Activated CD8-positive, alpha-beta memory T cell treated with anti-CD3 and anti-CD28 coated beads for 36 hours (primary cell): ENCODE results near the gene SLC13A2. TPM values are rescaled to one million over a fixed set of nuclear protein-coding genes. Genes with fewer than 3 reads are reported as not detected.
"Not testable (repeated sequence)": the region's sequence is repeated elsewhere in the genome, so short reads cannot be mapped to it uniquely, and the experiment has no call there.

Source experiments
- CTCF ChIA-PET: fragments of 350-600 bp; sonication (Branson Sonifier 250); formaldehyde crosslinking; loops from one replicate; lab custom pipeline; 2021; ENCODE audit warnings: antibody characterized with exemption; lab: Charles Lee
- POLR2A ChIA-PET: fragments of 350-600 bp; sonication (Branson Sonifier 250); formaldehyde crosslinking; loops from one replicate; lab custom pipeline; 2021; ENCODE audit warnings: antibody characterized with exemption; lab: Charles Lee
- total RNA-seq, 2 experiments: library from RNA; stranded (reverse); gene quantifications; one replicate each; pipeline ENCODE4 v1.2.3, GENCODE V29; 2021

The SLC13A2 gene
- total RNA-seq, 2 experiments from 2014 or later, result not detected

GRCh38 chr17:28505986-28506665 lies 32.7 kb downstream of the SLC13A2 start, which contains the start of gene FOXN1:
FOXN1 (plus strand) TSS chr17:28506348; CDS start chr17:28523970, 17,622 bp downstream.
- POLR2A ChIA-PET, result no interaction called here

GRCh38 chr17:28506763-28507487 lies 33.5 kb downstream of the SLC13A2 start:
- CTCF ChIA-PET, result interaction anchor here (0.7 kb wide), 1 partner anchor 46 kb away, joined by 3 read pairs; no protein-coding TSS in a partner anchor
- POLR2A ChIA-PET, result no interaction called here

More at GRCh38 chr17:28505986-28506665, 32.7 kb downstream of the SLC13A2 start, which contains the start of gene FOXN1:
- CTCF ChIA-PET, result interaction anchor here (0.7 kb wide), 1 partner anchor 47 kb away, joined by 3 read pairs; no protein-coding TSS in a partner anchor

- ChIA-PET CTCF (no interaction called here), POLR2A (no interaction called here)
These were observed 34.2 kb downstream of the SLC13A2 start for GRCh38 chr17:28507567-28508203.

GRCh38 chr17:28508211-28508724 lies 34.8 kb downstream of the SLC13A2 start:
- CTCF ChIA-PET, result no interaction called here
- POLR2A ChIA-PET, result no interaction called here

GRCh38 chr17:28509789-28510188 lies 36.3 kb downstream of the SLC13A2 start:
- CTCF ChIA-PET, result interaction anchor here (0.5 kb wide), 1 partner anchor 125 kb away, joined by 3 read pairs; no protein-coding TSS in a partner anchor
- POLR2A ChIA-PET, result no interaction called here

GRCh38 chr17:28511858-28512461 lies 38.5 kb downstream of the SLC13A2 start:
- POLR2A ChIA-PET, result no interaction called here
- CTCF ChIA-PET, result interaction anchor here (0.7 kb wide), 1 partner anchor 28 kb away, joined by 3 read pairs; no protein-coding TSS in a partner anchor

- ChIA-PET CTCF (interaction anchor here (0.7 kb wide), 1 partner anchor 24 kb away, joined by 3 read pairs; no protein-coding TSS in a partner anchor), POLR2A (no interaction called here)
These were observed 40.0 kb downstream of the SLC13A2 start for GRCh38 chr17:28513476-28513875.

GRCh38 chr17:28514561-28515002 lies 41.1 kb downstream of the SLC13A2 start:
- CTCF ChIA-PET, result no interaction called here
- POLR2A ChIA-PET, result no interaction called here

- ChIA-PET POLR2A (no interaction called here), CTCF (no interaction called here)
These were observed 42.1 kb downstream of the SLC13A2 start for GRCh38 chr17:28515518-28515917.

GRCh38 chr17:28518132-28518531 lies 44.7 kb downstream of the SLC13A2 start:
- ChIA-PET POLR2A (no interaction called here), CTCF (no interaction called here)

- ChIA-PET POLR2A (no interaction called here), CTCF (no interaction called here)
These were observed 45.1 kb downstream of the SLC13A2 start for GRCh38 chr17:28518578-28518977.

GRCh38 chr17:28519236-28519635 lies 45.8 kb downstream of the SLC13A2 start:
- ChIA-PET CTCF (no interaction called here), POLR2A (interaction anchor here (0.7 kb wide), 1 partner anchor 319 kb away, joined by 3 read pairs; no protein-coding TSS in a partner anchor)

GRCh38 chr17:28520687-28521086 lies 47.2 kb downstream of the SLC13A2 start:
- ChIA-PET CTCF (no interaction called here), POLR2A (no interaction called here)

- POLR2A ChIA-PET, result no interaction called here
- CTCF ChIA-PET, result no interaction called here
These were observed 48.1 kb downstream of the SLC13A2 start for GRCh38 chr17:28521311-28522085.

GRCh38 chr17:28522281-28522680 lies 48.8 kb downstream of the SLC13A2 start:
- POLR2A ChIA-PET, CTCF ChIA-PET: not testable (repeated sequence)

GRCh38 chr17:28523186-28523585 lies 49.7 kb downstream of the SLC13A2 start:
- ChIA-PET POLR2A (no interaction called here), CTCF (no interaction called here)

GRCh38 chr17:28523876-28524275 lies 50.4 kb downstream of the SLC13A2 start:
- ChIA-PET CTCF (no interaction called here), POLR2A (no interaction called here)
